H1 (cell line): ENCODE data around the gene MROH7. TPM values are rescaled to one million over a fixed set of nuclear protein-coding genes. Genes with fewer than 3 reads are reported as not detected.

Source experiments
- CTCF ChIA-PET: fragments of 300-600 bp; sonication (Branson Sonifier 250); formaldehyde crosslinking; loops from one replicate; lab custom pipeline; 2021; ENCODE audit not compliant: partially characterized antibody; lab: Charles Lee
- POLR2A ChIA-PET: fragments of 300-600 bp; sonication (Branson Sonifier 250); formaldehyde crosslinking; loops from one replicate; lab custom pipeline; 2021; ENCODE audit warnings: inconsistent platforms; ENCODE audit not compliant: partially characterized antibody; lab: Charles Lee
- DNase-seq, 2 experiments: peaks; one replicate each; pipeline versions ENCODE4 v3.0.0 to v3.0.0-alpha.2; 2010 to 2022; ENCODE audit warnings: low spot score in 2 of 2, low read depth in 1 of 2, mixed read lengths in 1 of 2
- FAIRE-seq: peaks from 2 replicates; lab custom pipeline; 2011; peaks lifted over from hg19 to GRCh38; lab: Jason Lieb, UNC
- H2AFZ ChIP-seq: 2 replicates; pipeline ENCODE4 v1.8.1; 2012; ENCODE audit warnings: low read length, inconsistent platforms
- H2AK5ac ChIP-seq: 2 replicates; pipeline ENCODE4 v1.6.1; 2013; ENCODE audit warnings: low read depth, low read length
- H2BK120ac ChIP-seq: replicated peaks from 2 replicates; pipeline ENCODE3; 2013; ENCODE audit warnings: low read depth, low read length, inconsistent platforms
- H2BK12ac ChIP-seq: 2 replicates; pipeline ENCODE4 v1.6.1; 2013; ENCODE audit warnings: low read depth, low read length
- H2BK15ac ChIP-seq: 2 replicates; pipeline ENCODE4 v1.6.1; 2013; ENCODE audit warnings: low read length
- H2BK20ac ChIP-seq: 2 replicates; pipeline ENCODE4 v1.6.1; 2013; ENCODE audit warnings: low read length
- H2BK5ac ChIP-seq: 2 replicates; pipeline ENCODE4 v1.6.1; 2013; ENCODE audit warnings: low read depth, low read length
- H3K14ac ChIP-seq: 2 replicates; pipeline ENCODE4 v1.6.1; 2013; ENCODE audit warnings: inconsistent platforms; ENCODE audit not compliant: insufficient read length
- H3K18ac ChIP-seq: 2 replicates; pipeline ENCODE4 v1.6.1; 2013; ENCODE audit warnings: low read length; ENCODE audit errors: extremely low read depth
- H3K23ac ChIP-seq: 2 replicates; pipeline ENCODE4 v1.6.1; 2013; ENCODE audit warnings: inconsistent platforms; ENCODE audit not compliant: insufficient read length
- H3K23me2 ChIP-seq: 2 replicates; pipeline ENCODE4 v1.6.1; 2013; ENCODE audit warnings: low read depth, low read length
- H3K27ac ChIP-seq: 2 replicates; pipeline ENCODE4 v1.6.1; 2011; ENCODE audit warnings: low read depth, low read length, inconsistent platforms
- H3K27me3 ChIP-seq, 4 experiments: replicated peaks in 1 of 4; 1 replicate in 1 of 4; 2 replicates in 3 of 4; pipeline versions ENCODE4 v1.6.1 to v1.8.1; 2011 to 2013; ENCODE audit warnings: low read length in 3 of 4, mild to moderate bottlenecking in 3 of 4, inconsistent platforms in 2 of 4, mixed read lengths in 2 of 4, moderate library complexity in 1 of 4; ENCODE audit not compliant: control insufficient read depth in 3 of 4, insufficient read depth in 3 of 4; ENCODE audit errors: extremely low read depth in 1 of 4
- H3K36me3 ChIP-seq, 4 experiments: 2 replicates each; pipeline versions ENCODE4 v1.6.1 to v1.8.1; 2011 to 2013; ENCODE audit warnings: mild to moderate bottlenecking in 4 of 4, low read length in 3 of 4, moderate library complexity in 2 of 4, control low read depth in 1 of 4, inconsistent platforms in 1 of 4; ENCODE audit not compliant: insufficient read depth in 4 of 4, control insufficient read depth in 2 of 4
- H3K4ac ChIP-seq: replicated peaks from 2 replicates; pipeline ENCODE3; 2013; ENCODE audit warnings: low read length, low read depth, mixed read lengths, inconsistent platforms; ENCODE audit not compliant: insufficient read length
- H3K4me1 ChIP-seq, 4 experiments: replicated peaks in 1 of 4; 1 replicate in 1 of 4; 2 replicates in 3 of 4; pipeline versions ENCODE4 v1.6.1 to v1.8.1; 2011 to 2013; ENCODE audit warnings: low read length in 3 of 4, inconsistent platforms in 2 of 4, mixed read lengths in 1 of 4; ENCODE audit not compliant: insufficient read depth in 4 of 4, control insufficient read depth in 3 of 4
- H3K4me2 ChIP-seq, 2 experiments: 2 replicates each; pipeline versions ENCODE4 v1.6.1 to v1.8.1; 2011 to 2013; ENCODE audit warnings: low read depth in 2 of 2, low read length in 2 of 2, control low read depth in 1 of 2, inconsistent platforms in 1 of 2, mild to moderate bottlenecking in 1 of 2; ENCODE audit not compliant: insufficient read depth in 1 of 2
- H3K4me3 ChIP-seq, 4 experiments: fragments of 200-600, 300-600 bp in 1 of 4; sonication (generic), shearing (Covaris generic), sonication (Bioruptor Twin) in 1 of 4; 2 replicates each; pipeline versions ENCODE4 v1.5.1 to v1.8.1; 2011 to 2016; ENCODE audit warnings: low read length in 4 of 4, low read depth in 3 of 4, control low read depth in 2 of 4, inconsistent platforms in 2 of 4, mild to moderate bottlenecking in 2 of 4, mixed read lengths in 1 of 4, moderate library complexity in 1 of 4; ENCODE audit not compliant: insufficient read depth in 2 of 4; ENCODE audit errors: extremely low read depth in 1 of 4
- H3K56ac ChIP-seq: replicated peaks from 2 replicates; pipeline ENCODE3; 2013; ENCODE audit warnings: low read depth, mild to moderate bottlenecking, mixed read lengths, low read length, inconsistent platforms; ENCODE audit not compliant: insufficient read length
- H3K79me1 ChIP-seq: 2 replicates; pipeline ENCODE4 v1.6.1; 2013; ENCODE audit warnings: low read depth, low read length, control low read depth
- H3K79me2 ChIP-seq, 2 experiments: 2 replicates each; pipeline versions ENCODE4 v1.6.1 to v1.8.1; 2012 to 2013; ENCODE audit warnings: low read length in 2 of 2, mild to moderate bottlenecking in 2 of 2, inconsistent platforms in 1 of 2; ENCODE audit not compliant: insufficient read depth in 2 of 2, control insufficient read depth in 1 of 2
- H3K9ac ChIP-seq, 4 experiments: replicated peaks in 1 of 4; 1 replicate in 1 of 4; 2 replicates in 3 of 4; pipeline versions ENCODE4 v1.6.1 to v1.8.1; 2011 to 2013; ENCODE audit warnings: low read depth in 3 of 4, low read length in 3 of 4, control low read depth in 2 of 4, mild to moderate bottlenecking in 2 of 4, moderate library complexity in 2 of 4, inconsistent platforms in 1 of 4; ENCODE audit errors: extremely low read depth in 1 of 4
- H3K9me3 ChIP-seq, 2 experiments: 2 replicates each; pipeline versions ENCODE4 v1.6.1 to v1.8.1; 2012 to 2013; ENCODE audit warnings: mild to moderate bottlenecking in 2 of 2, moderate library complexity in 2 of 2, control low read depth in 1 of 2, inconsistent platforms in 1 of 2, low read depth in 1 of 2, low read length in 1 of 2, mixed read lengths in 1 of 2; ENCODE audit not compliant: insufficient read depth in 2 of 2
- H4K20me1 ChIP-seq, 2 experiments: replicated peaks in 1 of 2; 2 replicates each; pipeline versions ENCODE3 to v1.8.1; 2011 to 2013; ENCODE audit warnings: inconsistent platforms in 2 of 2, low read length in 2 of 2, mild to moderate bottlenecking in 1 of 2; ENCODE audit not compliant: insufficient read depth in 2 of 2, control insufficient read depth in 1 of 2
- H4K5ac ChIP-seq: 2 replicates; pipeline ENCODE4 v1.6.1; 2013; ENCODE audit warnings: low read length, low read depth, mixed read lengths, inconsistent platforms; ENCODE audit not compliant: insufficient read length
- H4K8ac ChIP-seq: 2 replicates; pipeline ENCODE4 v1.8.0; 2013; ENCODE audit warnings: mild to moderate bottlenecking, moderate library complexity, low read length, inconsistent platforms; ENCODE audit not compliant: insufficient read depth; ENCODE audit errors: extremely low read depth
- H4K91ac ChIP-seq: replicated peaks from 2 replicates; pipeline ENCODE3; 2013; ENCODE audit warnings: low read length, mixed read lengths, inconsistent platforms; ENCODE audit not compliant: insufficient read length
- NANOG ChIP-seq: IDR thresholded peaks from 2 replicates; pipeline ENCODE4 v1.6.1; 2011; ENCODE audit warnings: low read length, low read depth, mild to moderate bottlenecking, inconsistent platforms; ENCODE audit not compliant: insufficient read depth, poor library complexity, severe bottlenecking
- POLR2AphosphoS5 ChIP-seq: IDR thresholded peaks from 2 replicates; pipeline ENCODE4 v1.6.1; 2011; ENCODE audit warnings: low read depth, low read length
- SIN3A ChIP-seq, 2 experiments: IDR thresholded peaks in 1 of 2; conservative IDR thresholded peaks in 1 of 2; 2 replicates each; pipeline ENCODE4 v1.6.1; 2011 to 2012; ENCODE audit warnings: low read length in 2 of 2, improper control_type of control experiment in 1 of 2, low read depth in 1 of 2, mild to moderate bottlenecking in 1 of 2
- YY1 ChIP-seq: IDR thresholded peaks from 2 replicates; pipeline ENCODE4 v1.6.1; 2011; ENCODE audit warnings: low read depth, mild to moderate bottlenecking, low read length
- ZNF274 ChIP-seq: IDR thresholded peaks from 2 replicates; pipeline ENCODE4 v1.7.0; 2012; ENCODE audit warnings: low read length, borderline replicate concordance; ENCODE audit errors: extremely low read depth
- WGBS, 2 experiments: shearing (Covaris generic) in 1 of 2; methylation state at CpG; one replicate each; pipeline versions ENCODE4 v1.1.6 to v1.1.7; 2013 to 2015; ENCODE audit warnings: low lambda C conversion rate in 2 of 2, mixed read lengths in 2 of 2, inconsistent platforms in 1 of 2, low coverage in 1 of 2, missing lambda C conversion rate in 1 of 2; ENCODE audit not compliant: insufficient replicate concordance in 2 of 2, insufficient coverage in 1 of 2, insufficient read length in 1 of 2; ENCODE audit errors: extremely low coverage in 1 of 2, missing lambda C conversion rate in 1 of 2; 5-methylcytosine and 5-hydroxymethylcytosine counted together
- polyA plus RNA-seq, 7 experiments: library from polyadenylated mRNA; depleted of rRNA in 3 of 7; stranded (reverse) in 5 of 7; unstranded in 2 of 7; fragments of >200 nt in 5 of 7; fragments of 200-250 nt in 2 of 7; gene quantifications; 1 replicate in 5 of 7; 2 replicates in 1 of 7; 4 replicates in 1 of 7; pipeline versions ENCODE4 v1.2.1 to v1.2.3, GENCODE V29; 2011 to 2013; ENCODE audit warnings: missing spikeins in 2 of 7, mixed read lengths in 2 of 7
- total RNA-seq: library from RNA; stranded (reverse); fragmentation: NEBNext Ultra II Directional; extraction: Animal tissue kit (Norgen Biotek cat#: 25700); gene quantifications from 2 replicates; pipeline ENCODE4 v1.2.1, GENCODE V29; 2021

Gene MROH7
- total and polyA plus RNA-seq, 2 of the 8 experiments (the other 6 are each of a cell fraction or from before 2014, with no cell fraction given): 0.07 to 0.20 TPM

GRCh38 chr1:54695221-54695620, 53.6 kb downstream of the MROH7 start:
- no peak for TF ChIP-seq ZNF274
- TF ChIP-seq NANOG: no peak
- TF ChIP-seq SIN3A (conservative IDR thresholded peaks at IDR 0.05 in 1 of 2, IDR thresholded peaks at IDR 0.05 in 1 of 2; ENCODE audit: low read depth in 1 of 2, low read length in 2 of 2): no peak
- no peak for TF ChIP-seq YY1
- TF ChIP-seq POLR2AphosphoS5: no peak
- Histone ChIP-seq H2BK5ac (no peak overlapping the region), H2AFZ (no peak overlapping the region), H3K79me2 (no peaks in the 10 kb centered on the region), H3K4me1 (no peaks in the 10 kb centered on the region), H3K23me2 (no peaks in the 10 kb centered on the region), H3K18ac (no peak overlapping the region), H2BK15ac (no peak overlapping the region), H2BK12ac (no peak overlapping the region), H3K27ac (no peak overlapping the region), H3K23ac (no peak overlapping the region), H3K4ac (no peak overlapping the region), H4K91ac (no peak overlapping the region), H3K14ac (no peak overlapping the region), H3K27me3 (no peaks in the 10 kb centered on the region), H4K5ac (no peak overlapping the region), H2AK5ac (no peak overlapping the region), H3K4me3 (no peak overlapping the region), H3K4me2 (no peak overlapping the region), H3K9me3 (no peaks in the 10 kb centered on the region), H4K8ac (no peak overlapping the region), H2BK120ac (no peak overlapping the region), H3K79me1 (no peaks in the 10 kb centered on the region), H3K9ac (no peak overlapping the region), H3K56ac (no peak overlapping the region), H2BK20ac (no peak overlapping the region), H3K36me3 (no peaks in the 10 kb centered on the region), H4K20me1 (no peaks in the 10 kb centered on the region)
- ChIA-PET POLR2A (interaction anchor here (1.1 kb wide), 1 partner anchor 10 kb away, joined by 3 read pairs; no protein-coding TSS in a partner anchor), CTCF (interaction anchor here (1.1 kb wide), 3 partner anchors 7 to 97 kb away, joined by 3 read pairs; no protein-coding TSS in a partner anchor)
- WGBS, 2 experiments: 80% methylated on average over 12 of the region's 15 CpGs; no CpG with 5 or more reads in 1 of the 2 experiments
- FAIRE-seq (no peak), DNase-seq (no peak)
